Keratinocyte (primary cell): Measurements from ENCODE around the gene ROPN1.

Experiments used
- EZH2 ChIP-seq: IDR thresholded peaks from one replicate; pipeline ENCODE4 v1.6.1; 2012; ENCODE audit warnings: inconsistent platforms, mild to moderate bottlenecking, low read length, moderate library complexity
- TF ChIP-seq, protein P1 (sequence below), 3 experiments: IDR thresholded peaks in 1 of 3; conservative IDR thresholded peaks in 1 of 3; optimal IDR thresholded peaks in 1 of 3; 2 replicates in 2 of 3; 3 replicates in 1 of 3; pipeline versions ENCODE3 to v1.5.1; 2011; ENCODE audit warnings: low read length in 3 of 3, mild to moderate bottlenecking in 3 of 3, moderate library complexity in 2 of 3, control low read depth in 1 of 3, inconsistent platforms in 1 of 3; ENCODE audit not compliant: insufficient read depth in 2 of 3; ENCODE audit errors: extremely low read depth in 1 of 3

DNA sequence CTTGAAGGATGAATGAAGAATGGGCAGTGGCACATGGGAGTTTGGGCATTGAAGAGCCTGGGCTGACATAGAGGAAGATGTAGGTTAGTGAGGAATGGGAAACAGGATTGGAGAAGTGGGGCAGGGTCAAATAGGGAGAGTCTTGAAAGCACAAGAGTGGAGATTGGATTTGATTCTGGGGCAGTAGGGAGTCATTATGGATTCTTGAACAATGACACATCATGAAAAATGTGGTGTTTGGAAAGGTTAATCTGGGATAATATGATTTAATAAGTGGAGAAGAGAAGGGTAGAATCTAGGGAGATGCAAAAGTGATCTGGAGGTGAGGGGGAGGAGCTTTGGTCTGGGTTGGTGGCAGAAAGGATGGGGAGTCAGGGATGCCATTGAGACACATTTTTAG, 45.4 kb upstream of the ROPN1 start:
- TF ChIP-seq, protein P1, sequence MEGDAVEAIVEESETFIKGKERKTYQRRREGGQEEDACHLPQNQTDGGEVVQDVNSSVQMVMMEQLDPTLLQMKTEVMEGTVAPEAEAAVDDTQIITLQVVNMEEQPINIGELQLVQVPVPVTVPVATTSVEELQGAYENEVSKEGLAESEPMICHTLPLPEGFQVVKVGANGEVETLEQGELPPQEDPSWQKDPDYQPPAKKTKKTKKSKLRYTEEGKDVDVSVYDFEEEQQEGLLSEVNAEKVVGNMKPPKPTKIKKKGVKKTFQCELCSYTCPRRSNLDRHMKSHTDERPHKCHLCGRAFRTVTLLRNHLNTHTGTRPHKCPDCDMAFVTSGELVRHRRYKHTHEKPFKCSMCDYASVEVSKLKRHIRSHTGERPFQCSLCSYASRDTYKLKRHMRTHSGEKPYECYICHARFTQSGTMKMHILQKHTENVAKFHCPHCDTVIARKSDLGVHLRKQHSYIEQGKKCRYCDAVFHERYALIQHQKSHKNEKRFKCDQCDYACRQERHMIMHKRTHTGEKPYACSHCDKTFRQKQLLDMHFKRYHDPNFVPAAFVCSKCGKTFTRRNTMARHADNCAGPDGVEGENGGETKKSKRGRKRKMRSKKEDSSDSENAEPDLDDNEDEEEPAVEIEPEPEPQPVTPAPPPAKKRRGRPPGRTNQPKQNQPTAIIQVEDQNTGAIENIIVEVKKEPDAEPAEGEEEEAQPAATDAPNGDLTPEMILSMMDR (optimal IDR thresholded peaks at IDR 0.05 in 1 of 3, IDR thresholded peaks at IDR 0.05 in 1 of 3, conservative IDR thresholded peaks at IDR 0.05 in 1 of 3; ENCODE audit: extremely low read depth in 1 of 3, insufficient read depth in 2 of 3, low read length in 3 of 3) = no peak
- no peak for TF ChIP-seq EZH2
